ENCODE data around the gene WHAMM. TPM values are rescaled to one million over a fixed set of nuclear protein-coding genes. Genes with fewer than 3 reads are reported as not detected.
A peak's percentile ranks its signal among the peaks of the same experiment; 100 is the strongest.

WHAMM gene
- polyA plus RNA-seq, 1 donor (not counting 4 experiments of a cell fraction or from before 2014, with no cell fraction given): 4.7 TPM

- Histone ChIP-seq H2AFZ (ENCODE audit: control insufficient read depth, low read length) (no peak overlapping the region), H4K20me1 (ENCODE audit: control insufficient read depth, extremely low read depth, insufficient read depth, low read length) (no peaks in the 10 kb centered on the region), H3K9ac (ENCODE audit: control insufficient read depth, extremely low read depth, insufficient read depth, low read length) (no peak overlapping the region), H3K4me2 (ENCODE audit: control insufficient read depth, extremely low read depth, insufficient read depth, low read depth, low read length) (peak overlapping the region; percentile 29), H3K36me3 (ENCODE audit: control insufficient read depth in 2 of 2, extremely low read depth in 1 of 2, insufficient read depth in 2 of 2, low read length in 2 of 2) (no peaks in the 10 kb centered on the region), H3K4me3 (ENCODE audit: control insufficient read depth in 2 of 3, extremely low read depth in 1 of 3, insufficient read depth in 2 of 3, low read depth in 1 of 3, low read length in 3 of 3) (no peak overlapping the region), H3K9me3 (ENCODE audit: control insufficient read depth, low read depth, low read length) (no peaks in the 10 kb centered on the region), H3K79me2 (ENCODE audit: control insufficient read depth, insufficient read depth, low read length) (no peaks in the 10 kb centered on the region), H3K27ac (ENCODE audit: control insufficient read depth, insufficient read depth, low read length) (no peak overlapping the region), H3K27me3 (ENCODE audit: control insufficient read depth, extremely low read depth, insufficient read depth, low read length) (no peaks in the 10 kb centered on the region), H3K9me1 (ENCODE audit: control insufficient read depth, extremely low read depth, insufficient read depth, low read length) (no peaks in the 10 kb centered on the region), H3K4me1 (ENCODE audit: control insufficient read depth, extremely low read depth, insufficient read depth, low read length) (peaks cover 8% of the 10 kb centered on the region)
- DNase-seq (ENCODE audit: low read depth, low spot score) (no peak), FAIRE-seq (no peak)
- no peak for TF ChIP-seq EZH2 (IDR thresholded peaks at IDR 0.05; ENCODE audit: low read length)
- no peak for TF ChIP-seq CTCF (optimal IDR thresholded peaks at IDR 0.05 in 1 of 3, IDR thresholded peaks at IDR 0.05 in 1 of 3, conservative IDR thresholded peaks at IDR 0.05 in 1 of 3; ENCODE audit: extremely low read depth in 1 of 3, insufficient read depth in 2 of 3, low read length in 3 of 3)
- dilution Hi-C loops (cut with MboI; ENCODE audit: extremely low pct_ligation_motif_present, low sequenced_read_pairs): no loop called here
These were observed 37.4 kb upstream of the WHAMM start for GRCh38 chr15:82771789-82772607.

- Histone ChIP-seq H3K27me3 (ENCODE audit: control insufficient read depth, extremely low read depth, insufficient read depth, low read length) (no peaks in the 10 kb centered on the region), H3K79me2 (ENCODE audit: control insufficient read depth, insufficient read depth, low read length) (no peaks in the 10 kb centered on the region), H3K36me3 (ENCODE audit: control insufficient read depth in 2 of 2, extremely low read depth in 1 of 2, insufficient read depth in 2 of 2, low read length in 2 of 2) (no peaks in the 10 kb centered on the region), H3K9ac (ENCODE audit: control insufficient read depth, extremely low read depth, insufficient read depth, low read length) (no peak overlapping the region), H3K4me1 (ENCODE audit: control insufficient read depth, extremely low read depth, insufficient read depth, low read length) (peaks cover 8% of the 10 kb centered on the region), H3K9me1 (ENCODE audit: control insufficient read depth, extremely low read depth, insufficient read depth, low read length) (no peaks in the 10 kb centered on the region), H3K9me3 (ENCODE audit: control insufficient read depth, low read depth, low read length) (no peaks in the 10 kb centered on the region), H3K27ac (ENCODE audit: control insufficient read depth, insufficient read depth, low read length) (no peak overlapping the region), H3K4me3 (ENCODE audit: control insufficient read depth in 2 of 3, extremely low read depth in 1 of 3, insufficient read depth in 2 of 3, low read depth in 1 of 3, low read length in 3 of 3) (no peak overlapping the region), H3K4me2 (ENCODE audit: control insufficient read depth, extremely low read depth, insufficient read depth, low read depth, low read length) (no peak overlapping the region), H4K20me1 (ENCODE audit: control insufficient read depth, extremely low read depth, insufficient read depth, low read length) (no peaks in the 10 kb centered on the region), H2AFZ (ENCODE audit: control insufficient read depth, low read length) (no peak overlapping the region)
- TF ChIP-seq EZH2 (IDR thresholded peaks at IDR 0.05; ENCODE audit: low read length) (no peak), CTCF (optimal IDR thresholded peaks at IDR 0.05 in 1 of 3, IDR thresholded peaks at IDR 0.05 in 1 of 3, conservative IDR thresholded peaks at IDR 0.05 in 1 of 3; ENCODE audit: extremely low read depth in 1 of 3, insufficient read depth in 2 of 3, low read length in 3 of 3) (no peak)
- no peak for FAIRE-seq
- no peak for DNase-seq (ENCODE audit: low read depth, low spot score)
- dilution Hi-C loops (cut with MboI; ENCODE audit: extremely low pct_ligation_motif_present, low sequenced_read_pairs): no loop called here
These were observed 34.9 kb upstream of the WHAMM start for GRCh38 chr15:82774496-82774895.

Measured in keratinocyte (primary cell).